GM21737 (cell line): Measurements from ENCODE around the gene DAB2IP.

Experiments
- ATAC-seq: cut with Tn5 transposase; IDR thresholded peaks from one replicate; pipeline ENCODE4 v1.9.1; 2021; ENCODE audit warnings: mild to moderate bottlenecking, moderate library complexity; ENCODE audit not compliant: unreplicated experiment

Gene DAB2IP

DNA sequence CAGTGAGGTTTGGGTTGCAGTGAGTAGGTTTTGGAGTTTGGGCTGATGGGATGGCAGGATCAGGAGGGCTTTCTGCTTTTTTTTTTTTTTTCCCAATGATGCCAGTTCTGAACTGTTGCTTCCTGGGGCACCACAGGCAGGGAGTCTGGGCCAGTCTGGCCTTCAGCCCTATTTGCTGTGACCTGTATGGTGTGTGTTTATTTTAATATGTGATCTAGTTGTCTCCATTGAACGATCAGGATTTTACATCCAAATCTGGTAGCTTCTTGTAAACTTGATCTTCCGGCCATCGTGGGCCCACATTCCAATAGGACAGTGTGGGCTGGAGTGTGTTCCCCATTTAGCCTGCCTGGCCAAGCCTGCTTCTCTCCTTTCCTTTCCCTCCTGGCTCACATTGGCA lies 25.8 kb upstream of the DAB2IP start:
- no peak for ATAC-seq

DNA sequence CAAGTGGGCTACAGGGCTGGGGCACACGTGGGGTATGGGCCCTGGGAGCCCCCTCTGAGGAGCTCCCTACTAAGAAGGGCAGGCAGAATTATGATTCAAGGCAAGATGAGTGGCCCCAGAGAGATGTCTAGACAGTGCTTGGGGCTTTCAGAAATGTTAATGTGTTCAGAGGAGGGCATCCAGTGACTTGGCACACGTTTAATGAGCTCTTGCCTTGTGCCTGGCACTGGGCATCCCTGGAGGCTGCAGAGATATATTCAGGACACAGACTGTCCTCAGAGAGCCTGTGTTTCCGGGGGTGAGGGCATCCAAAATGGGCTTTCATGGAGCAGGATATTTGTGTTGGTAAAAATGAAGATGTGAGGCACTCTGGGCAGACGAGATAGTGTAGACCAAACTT lies 25.4 kb upstream of the DAB2IP start:
- no peak for ATAC-seq

GRCh38 chr9:121627427-121627826 lies 24.0 kb upstream of the DAB2IP start:
- no peak for ATAC-seq

- ATAC-seq: no peak
Measured at GRCh38 chr9:121628401-121628800, 23.0 kb upstream of the DAB2IP start.

DNA sequence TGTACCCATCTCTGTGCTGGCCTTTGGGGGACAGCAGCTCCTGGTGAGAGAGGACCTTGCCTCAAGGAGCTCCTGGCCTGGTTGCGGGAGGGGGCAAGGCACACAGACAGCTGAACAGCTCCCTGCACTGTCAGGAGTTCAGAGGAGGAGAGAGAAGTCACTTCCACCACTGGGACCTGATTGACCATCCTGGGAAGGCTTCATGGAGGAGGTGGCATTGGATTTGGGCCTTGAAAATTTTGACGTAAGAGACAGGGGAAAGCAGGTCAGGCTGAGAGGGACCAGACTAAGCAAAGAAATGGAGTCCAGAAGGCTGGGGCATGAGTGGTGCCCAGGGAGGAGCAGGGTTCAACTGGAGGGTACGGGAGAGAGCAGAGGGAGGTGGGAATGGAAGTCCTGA lies 20.3 kb upstream of the DAB2IP start:
- ATAC-seq: no peak

DNA sequence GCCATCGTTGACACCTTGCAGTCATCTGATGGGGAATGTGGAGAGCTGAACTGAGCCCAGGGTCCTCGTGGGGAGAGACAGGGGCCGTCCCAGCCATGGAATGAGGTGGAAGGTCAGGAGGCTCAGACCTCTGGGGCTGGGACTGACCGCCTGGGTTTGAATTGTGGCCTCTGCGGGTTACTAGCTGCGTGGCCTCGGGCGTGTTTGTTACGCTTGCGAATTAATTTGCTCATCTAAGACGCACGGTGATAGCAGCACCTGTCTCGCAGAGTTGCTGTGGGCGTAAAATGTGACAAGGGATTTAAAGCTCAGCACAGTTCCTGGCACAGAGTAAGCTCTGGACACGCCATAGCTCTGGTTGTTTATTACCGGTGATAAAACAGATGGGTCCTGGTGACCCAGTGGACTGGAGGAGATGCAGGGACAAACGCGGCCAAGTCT lies 19.4 kb upstream of the DAB2IP start:
- no peak for ATAC-seq

GRCh38 chr9:121633119-121633714 lies 18.2 kb upstream of the DAB2IP start:
- no peak for ATAC-seq

GRCh38 chr9:121633736-121634135 lies 17.7 kb upstream of the DAB2IP start:
- ATAC-seq: no peak

DNA sequence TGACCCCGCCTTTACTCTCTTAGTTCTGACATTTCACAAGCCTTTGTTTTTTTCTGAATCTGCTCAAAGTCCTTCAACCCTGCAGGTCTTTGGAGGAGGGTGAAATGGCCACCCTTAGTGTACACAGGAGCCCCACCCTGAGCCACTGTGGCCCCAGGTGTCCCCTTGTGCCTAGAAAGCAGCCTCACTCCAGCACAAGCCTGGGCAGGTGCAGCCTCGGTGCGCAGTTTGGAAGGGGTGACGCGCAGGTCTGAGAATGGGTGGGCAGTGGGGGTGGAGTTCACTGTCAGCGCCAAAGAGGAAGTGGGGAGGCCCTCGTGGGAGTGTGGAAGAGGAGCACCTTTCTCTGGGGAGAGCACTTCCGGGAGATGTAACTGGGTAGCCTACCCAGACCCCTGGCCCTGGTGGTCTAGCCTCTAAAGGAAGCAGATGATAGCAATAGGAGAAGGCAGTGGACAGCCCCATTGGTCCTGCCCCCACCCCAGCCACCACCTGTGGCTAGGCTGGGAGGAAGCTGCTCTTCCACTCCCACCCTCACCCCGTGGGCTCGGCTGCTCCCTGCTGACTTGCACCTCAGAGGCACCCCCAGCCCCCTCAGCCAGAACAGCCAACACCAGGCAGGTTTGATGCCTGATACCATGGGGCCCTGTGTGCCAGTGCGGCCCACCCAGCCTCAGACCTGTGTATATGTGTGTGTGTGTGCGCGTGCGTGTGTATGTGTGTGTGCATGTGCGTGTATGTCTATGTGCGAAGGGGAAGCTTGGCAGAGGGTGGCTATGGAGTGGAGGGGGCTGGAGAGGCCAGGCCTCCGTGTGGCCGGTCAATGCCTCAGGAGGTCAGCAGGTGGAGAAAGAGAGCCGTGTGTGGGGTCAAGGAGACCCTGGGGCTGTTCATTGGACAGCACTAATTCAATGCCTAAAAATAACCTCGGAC lies 16.8 kb upstream of the DAB2IP start:
- ATAC-seq: no peak

DNA sequence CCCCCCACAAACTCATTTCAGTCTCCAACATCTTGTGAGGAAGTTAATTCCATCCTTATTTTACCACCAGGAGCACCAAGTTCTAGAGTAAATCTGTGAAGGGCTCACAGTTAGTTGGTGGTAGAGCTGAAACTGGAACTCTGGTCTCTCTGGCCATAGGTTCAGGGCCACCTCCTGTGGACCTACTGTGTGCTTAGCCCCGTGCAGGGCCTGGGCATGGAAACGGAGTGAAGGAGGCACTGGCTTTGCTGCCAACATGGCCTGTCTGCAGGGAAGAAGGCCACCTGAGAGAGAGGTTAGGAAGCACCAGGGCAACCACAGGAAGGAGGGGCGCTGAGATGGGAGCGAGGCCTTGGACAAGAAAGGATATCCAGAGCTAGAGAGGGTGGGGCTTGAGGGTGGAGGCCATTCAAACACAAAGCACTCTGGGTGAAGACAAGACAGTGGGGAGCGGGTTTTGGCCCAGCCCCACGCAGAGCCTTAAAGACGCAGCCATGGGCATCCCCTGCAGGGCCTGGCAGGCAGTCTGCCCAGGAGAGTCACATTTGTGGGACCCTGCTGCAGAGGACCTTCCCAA lies 16.0 kb upstream of the DAB2IP start:
- no peak for ATAC-seq

DNA sequence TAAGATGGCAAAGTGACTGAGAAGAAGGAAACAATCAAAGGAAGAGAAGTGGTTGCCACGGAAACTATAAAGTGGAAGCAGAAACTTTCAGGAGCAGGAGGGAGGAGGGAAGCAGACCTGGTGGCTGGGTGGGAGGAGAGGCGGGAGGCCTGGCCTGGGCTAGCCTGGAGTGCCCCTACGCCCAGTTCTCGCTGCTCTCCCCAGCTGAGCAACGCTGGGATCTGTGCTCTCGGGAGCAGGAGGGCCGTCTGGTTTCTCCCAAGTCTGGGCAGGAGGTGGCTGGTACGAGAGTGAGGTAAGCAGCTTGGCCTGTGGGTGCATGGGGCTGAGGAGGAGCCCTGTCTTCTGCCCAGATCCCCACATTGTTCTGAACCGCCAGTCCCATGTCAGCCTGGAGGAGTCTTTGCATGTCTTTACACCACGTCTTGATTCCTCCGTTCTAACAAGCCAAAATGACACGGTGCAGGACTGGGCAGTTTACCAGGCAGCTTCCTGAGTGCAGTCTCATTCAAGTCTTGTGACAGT lies 15.0 kb upstream of the DAB2IP start:
- no peak for ATAC-seq

DNA sequence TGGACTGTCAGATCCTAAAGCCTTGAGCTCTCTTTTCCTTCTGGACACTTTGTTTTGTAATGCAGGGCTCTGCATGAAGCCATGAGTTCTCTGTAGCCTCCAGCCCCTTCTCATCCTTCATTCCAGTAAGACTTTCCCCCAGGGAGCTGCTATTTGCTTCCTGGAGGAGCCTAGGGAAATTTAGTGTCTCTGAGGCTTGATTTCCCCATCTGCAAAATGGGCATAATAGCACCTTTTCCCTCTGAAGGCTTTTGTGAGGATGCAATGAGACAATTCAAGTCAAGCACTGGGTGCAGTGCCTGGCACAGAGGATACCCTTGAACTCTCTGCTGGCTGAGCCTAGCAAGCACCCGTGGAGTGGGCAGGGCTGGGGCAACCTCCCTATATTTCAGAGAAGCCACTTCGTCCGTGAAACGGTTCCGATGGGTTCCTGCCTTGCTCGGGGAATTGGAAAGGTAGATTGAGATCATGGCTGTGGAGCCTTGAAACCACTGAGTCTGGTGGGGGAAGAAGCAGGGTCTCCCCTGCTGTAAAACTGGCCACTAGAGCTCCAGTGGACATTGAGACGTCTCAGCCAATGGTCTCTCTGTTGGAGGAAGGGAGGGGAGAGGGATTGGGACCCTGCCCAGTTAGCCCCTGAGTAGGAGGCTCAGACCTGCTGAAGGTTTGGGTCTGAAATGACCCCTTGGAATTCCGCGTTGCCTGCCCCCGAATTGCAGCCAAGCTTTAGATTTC lies 14.3 kb upstream of the DAB2IP start:
- ATAC-seq: no peak

DNA sequence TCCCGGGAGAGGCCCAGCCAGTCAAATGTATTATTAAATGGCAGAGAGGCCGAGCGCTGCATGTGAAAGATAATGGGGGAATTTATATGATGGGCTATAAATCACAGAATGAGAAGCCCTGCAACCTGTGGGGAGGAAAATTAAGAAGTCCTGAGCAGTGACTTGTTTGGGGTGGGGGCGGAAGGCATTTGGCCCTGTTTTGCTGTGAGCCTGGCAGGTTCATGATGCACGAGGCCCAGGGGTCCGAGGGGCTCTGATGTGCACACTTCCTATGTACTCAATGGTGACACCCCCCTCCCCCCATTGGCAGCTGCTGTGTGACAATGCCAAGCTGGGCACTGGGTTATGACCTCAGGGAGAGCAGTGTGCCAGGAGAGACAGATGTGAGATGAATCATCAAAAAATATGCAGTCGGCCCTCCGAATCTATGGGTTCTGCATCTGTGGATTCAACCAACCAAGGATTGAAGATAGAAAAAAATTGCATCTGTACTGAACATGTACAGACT lies 13.7 kb upstream of the DAB2IP start:
- no peak for ATAC-seq

GRCh38 chr9:121638399-121638798 lies 13.0 kb upstream of the DAB2IP start:
- no peak for ATAC-seq

DNA sequence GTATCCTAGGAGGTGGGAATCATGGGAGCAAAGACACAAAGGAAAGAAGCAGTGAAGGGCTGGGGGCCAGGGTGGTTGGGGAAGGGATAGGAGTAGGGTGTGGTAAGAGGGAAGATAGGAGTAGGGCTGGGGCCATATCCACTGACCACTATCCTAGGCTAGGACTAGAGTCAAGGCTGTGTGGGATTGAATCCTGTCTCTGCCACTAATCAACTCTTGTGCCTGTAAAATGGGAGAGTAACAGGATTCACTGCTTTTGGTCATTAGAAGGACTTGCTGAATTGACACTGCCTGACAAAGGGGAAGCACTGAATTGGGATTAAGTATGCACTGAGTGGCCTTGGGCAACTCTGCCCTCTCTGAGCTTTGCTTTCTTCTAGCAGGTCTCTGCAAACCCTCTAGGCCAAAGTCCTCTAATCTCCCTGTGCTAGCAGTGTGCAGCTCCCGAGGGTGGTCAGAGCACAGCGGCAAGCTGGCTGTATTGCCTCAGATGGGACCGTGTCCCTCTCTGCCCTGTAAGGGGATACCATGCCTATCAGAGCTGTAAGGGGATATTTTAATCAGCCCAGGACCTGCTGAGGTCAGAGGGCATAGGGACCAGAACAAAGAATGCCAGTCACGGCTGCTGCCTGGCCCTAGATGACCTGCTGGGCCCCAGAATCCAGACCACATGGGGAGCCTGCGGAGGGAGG lies 12.4 kb upstream of the DAB2IP start:
- no peak for ATAC-seq

GRCh38 chr9:121639619-121640018 lies 11.8 kb upstream of the DAB2IP start:
- no peak for ATAC-seq

- no peak for ATAC-seq
Measured at GRCh38 chr9:121640076-121640475, 11.4 kb upstream of the DAB2IP start.

- no peak for ATAC-seq
Measured at GRCh38 chr9:121640491-121641223, 10.8 kb upstream of the DAB2IP start.

DNA sequence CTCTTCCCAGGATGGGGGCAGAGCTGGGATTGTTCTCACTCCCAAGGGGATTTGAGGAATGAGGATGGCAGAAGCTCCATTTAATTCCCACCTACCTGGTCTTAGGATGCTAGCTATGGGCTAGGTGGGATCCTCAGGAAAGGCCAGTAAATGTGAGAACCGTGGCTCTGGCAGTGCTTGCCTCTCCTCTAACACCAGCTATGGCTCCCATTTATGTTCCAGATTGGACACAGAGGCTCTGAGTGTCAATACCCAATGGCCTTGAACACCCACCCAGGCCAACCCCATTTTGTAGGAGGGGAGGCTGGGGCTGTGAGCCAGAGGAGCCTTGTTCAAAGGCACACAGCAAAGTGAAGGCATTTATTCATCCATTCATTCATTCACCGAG lies 10.2 kb upstream of the DAB2IP start:
- ATAC-seq: no peak

GRCh38 chr9:121642758-121643157 lies 8.7 kb upstream of the DAB2IP start:
- ATAC-seq: no peak
